HG03060 (cell line): ENCODE measurements around the gene CCDC88A.
"Not testable (repeated sequence)": the region's sequence is repeated elsewhere in the genome, so short reads cannot be mapped to it uniquely, and the experiment has no call there.

Source experiments
- ATAC-seq: cut with Tn5 transposase; IDR thresholded peaks from one replicate; pipeline ENCODE4 v1.9.1; 2021; ENCODE audit warnings: low read depth, moderate number of reproducible peaks; ENCODE audit not compliant: unreplicated experiment

The CCDC88A gene, protein sequence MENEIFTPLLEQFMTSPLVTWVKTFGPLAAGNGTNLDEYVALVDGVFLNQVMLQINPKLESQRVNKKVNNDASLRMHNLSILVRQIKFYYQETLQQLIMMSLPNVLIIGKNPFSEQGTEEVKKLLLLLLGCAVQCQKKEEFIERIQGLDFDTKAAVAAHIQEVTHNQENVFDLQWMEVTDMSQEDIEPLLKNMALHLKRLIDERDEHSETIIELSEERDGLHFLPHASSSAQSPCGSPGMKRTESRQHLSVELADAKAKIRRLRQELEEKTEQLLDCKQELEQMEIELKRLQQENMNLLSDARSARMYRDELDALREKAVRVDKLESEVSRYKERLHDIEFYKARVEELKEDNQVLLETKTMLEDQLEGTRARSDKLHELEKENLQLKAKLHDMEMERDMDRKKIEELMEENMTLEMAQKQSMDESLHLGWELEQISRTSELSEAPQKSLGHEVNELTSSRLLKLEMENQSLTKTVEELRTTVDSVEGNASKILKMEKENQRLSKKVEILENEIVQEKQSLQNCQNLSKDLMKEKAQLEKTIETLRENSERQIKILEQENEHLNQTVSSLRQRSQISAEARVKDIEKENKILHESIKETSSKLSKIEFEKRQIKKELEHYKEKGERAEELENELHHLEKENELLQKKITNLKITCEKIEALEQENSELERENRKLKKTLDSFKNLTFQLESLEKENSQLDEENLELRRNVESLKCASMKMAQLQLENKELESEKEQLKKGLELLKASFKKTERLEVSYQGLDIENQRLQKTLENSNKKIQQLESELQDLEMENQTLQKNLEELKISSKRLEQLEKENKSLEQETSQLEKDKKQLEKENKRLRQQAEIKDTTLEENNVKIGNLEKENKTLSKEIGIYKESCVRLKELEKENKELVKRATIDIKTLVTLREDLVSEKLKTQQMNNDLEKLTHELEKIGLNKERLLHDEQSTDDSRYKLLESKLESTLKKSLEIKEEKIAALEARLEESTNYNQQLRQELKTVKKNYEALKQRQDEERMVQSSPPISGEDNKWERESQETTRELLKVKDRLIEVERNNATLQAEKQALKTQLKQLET (N-terminal part only)

DNA sequence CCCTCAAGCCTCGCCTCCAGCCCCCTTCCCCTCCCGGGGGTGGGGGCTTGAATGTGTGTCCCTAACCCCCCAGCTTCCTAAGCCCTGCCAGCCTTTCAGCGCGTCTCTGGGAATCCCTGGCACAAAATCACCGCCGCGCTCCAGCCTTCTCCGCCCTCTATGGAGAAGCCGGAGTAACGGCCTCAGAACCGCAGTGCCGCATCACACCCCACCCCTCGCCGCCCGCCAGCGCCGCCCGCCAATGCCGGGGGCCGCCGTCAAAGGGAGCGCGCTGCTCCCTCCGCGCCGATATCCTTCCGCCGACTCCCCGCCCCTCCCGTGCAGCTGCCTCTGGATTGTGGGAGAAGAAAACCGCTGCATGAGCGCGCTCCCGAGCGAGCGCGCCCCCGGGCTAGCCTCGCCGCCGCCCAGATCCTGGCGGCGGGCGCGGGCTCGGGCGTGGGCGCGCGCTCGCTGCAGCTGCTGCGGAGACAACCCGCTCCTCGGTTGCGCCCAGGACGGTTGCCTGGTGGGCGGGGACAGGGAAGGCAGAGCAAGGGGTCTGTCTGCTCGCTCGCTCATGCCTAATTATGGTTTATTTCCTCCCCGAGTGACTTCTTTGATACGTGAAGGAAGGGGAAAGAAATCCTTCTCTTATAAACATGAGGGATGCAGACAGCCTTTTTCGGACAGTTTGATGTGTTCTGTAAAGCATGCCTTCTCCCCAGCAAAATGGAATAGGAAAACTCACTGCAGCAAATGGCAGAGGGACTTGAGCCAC is at the start of gene CCDC88A:
Gene CCDC88A, minus strand, starts transcription at position 178 of the 760 bp plus-strand sequence. CDS start 777 bp downstream, outside the sequence.
- ATAC-seq: peak; percentile 34

DNA sequence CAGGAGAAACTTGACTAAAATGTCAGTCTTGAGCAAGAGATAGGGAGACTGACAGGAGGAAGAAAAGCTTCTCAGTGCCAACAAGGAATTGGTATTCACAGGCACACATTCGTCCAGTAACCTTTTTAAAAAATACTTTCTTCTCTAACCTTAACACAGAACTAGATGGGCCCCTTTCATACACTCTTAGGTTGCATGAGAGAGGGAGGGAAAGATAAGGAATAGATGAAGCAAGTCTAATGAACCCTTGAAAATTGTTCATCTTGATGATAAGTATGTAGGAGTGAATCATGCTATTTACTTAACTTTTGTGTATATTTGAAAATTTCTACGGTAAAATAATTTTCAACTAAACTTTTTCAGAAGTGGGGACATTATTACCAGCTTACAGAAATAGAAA is 42.0 kb upstream of the CCDC88A start:
- ATAC-seq: no peak

DNA sequence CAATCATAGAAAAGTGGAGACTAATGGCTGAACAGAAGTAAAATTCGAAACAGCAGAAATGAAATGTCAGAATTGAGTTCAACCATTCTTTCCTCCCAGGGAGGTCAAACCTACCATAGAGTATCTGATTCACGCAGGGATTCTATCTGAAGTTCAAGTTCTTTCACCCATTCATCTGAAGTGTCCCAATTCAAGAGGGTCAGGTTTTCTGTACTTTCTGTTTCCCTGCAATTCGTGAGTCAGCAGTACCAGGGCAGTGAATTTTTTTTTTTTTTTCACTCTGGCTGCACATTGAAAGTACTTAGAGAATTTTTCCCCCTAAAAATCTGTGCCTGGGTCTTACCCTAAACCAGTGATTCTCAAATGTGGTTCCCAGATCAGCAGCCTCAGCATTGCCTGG is 40.9 kb upstream of the CCDC88A start:
- no peak for ATAC-seq

DNA sequence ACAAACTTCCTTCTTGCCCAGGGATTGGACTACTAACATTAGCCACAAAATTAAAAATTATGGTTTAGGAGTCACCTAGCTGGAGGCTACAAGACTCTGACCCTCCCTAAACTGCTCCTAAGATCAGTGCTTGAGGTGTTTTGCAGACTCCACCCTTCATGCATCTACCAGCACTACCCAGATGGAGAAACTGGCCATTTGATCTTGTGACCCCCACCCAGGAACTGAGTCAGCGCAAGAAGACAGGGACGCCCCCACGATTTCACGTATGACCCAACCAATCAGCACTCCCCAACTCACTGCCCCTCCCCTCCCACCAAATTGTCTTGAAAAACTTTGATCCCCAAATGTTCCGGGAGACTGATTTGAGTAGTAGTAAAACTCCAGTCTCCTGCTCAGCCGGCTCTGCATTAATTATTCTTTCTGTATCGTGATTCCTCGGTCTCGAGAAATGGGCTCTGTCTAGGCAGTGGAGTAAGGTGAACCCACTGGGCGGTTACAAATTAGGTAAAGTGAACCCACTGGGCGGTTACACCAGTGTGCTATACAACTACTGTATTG is 40.1 kb upstream of the CCDC88A start:
- ATAC-seq: no peak

DNA sequence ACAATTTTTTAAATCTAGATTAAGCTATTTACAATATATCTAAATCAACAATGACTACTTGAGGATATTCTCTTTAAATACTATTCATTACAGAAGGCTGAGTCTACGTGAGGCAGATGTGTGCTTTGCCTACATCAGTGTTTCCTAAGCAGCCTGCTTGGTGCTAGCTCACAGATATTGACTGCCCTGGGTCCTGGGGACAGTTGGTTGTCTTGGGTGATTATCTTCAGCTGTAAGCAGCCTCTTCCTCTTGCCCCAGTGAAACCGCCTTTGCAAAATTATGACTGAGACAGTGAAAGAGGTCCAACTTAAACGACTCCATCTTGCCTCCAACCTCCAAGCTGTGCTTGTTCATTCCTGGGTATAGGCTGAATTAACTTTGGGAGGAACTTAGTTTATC is 39.6 kb upstream of the CCDC88A start:
- ATAC-seq: no peak

DNA sequence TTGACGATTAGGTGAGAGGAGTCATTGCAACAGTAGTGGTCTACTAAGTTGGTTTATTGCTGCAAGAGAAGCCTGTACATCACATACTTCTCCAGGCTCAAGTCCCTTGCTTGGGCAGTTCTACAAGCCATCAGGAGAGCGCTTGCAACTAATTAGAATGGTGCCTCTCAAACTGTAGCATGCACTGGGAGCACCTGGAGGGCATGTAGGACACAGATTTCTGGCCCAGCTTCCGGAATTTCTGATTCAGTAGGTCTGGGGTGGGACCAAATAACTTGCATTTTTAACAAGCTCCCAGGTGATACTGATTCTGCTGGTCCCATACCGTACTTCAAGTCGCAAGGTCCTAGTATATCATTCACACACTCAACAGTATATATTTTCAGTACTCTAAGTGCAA is 34.5 kb upstream of the CCDC88A start:
- ATAC-seq: no peak

DNA sequence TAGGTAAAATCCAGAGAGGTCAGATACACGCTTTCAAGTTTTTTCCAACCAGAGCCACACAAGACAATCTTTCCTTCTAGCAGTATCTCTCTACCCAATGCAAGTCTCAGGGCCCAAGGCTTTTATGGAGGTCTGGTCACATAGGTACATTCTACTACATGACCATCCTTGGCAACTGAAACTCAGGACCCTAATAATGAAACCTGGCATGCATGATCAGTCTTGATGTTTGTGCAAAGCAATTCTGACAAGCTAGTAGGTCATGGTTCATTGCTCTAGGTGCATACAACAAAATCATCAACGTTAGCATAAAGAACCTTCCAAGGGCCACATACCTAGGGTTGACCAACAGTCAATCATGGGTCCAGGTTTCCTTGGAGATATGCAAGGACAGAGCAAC is 33.2 kb upstream of the CCDC88A start:
- no peak for ATAC-seq

DNA sequence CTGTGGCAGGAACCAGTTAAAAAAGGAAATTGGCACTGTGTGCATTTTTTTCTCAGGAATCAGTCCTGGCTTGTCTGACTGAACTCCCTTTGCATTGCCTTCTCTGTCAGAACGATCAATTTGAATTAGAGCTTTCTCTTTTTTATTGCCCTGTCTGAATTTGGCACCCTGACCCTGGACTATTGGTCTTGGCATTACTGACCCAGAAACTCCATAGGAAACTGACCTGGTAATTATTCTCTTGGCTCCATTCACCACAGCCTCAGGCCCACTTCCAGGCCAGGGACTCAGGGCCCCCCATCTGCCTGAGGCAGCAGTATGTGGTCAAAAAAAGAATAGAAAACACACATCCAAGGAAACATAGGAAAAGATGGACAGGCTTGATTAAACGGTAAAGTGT is 32.0 kb upstream of the CCDC88A start:
- ATAC-seq: no peak

DNA sequence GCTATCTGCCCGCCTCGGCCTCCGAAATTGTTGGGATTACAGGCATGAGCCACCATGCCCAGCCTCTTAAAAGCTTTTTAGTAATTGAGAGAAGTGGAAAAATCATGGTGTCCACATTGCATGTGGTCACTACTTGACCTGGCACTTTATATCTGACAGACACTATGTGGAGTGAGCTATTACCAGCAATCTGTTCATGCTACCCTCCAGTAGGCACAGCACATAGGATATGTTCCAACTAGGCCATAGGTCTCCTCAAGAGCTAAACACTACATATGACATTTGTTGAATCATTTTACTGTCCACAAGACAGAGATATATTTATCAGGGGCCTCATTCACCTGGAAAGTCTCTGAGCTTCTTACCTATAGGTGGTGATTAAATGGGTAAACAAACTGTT is 30.4 kb upstream of the CCDC88A start:
- not testable (repeated sequence) for ATAC-seq

DNA sequence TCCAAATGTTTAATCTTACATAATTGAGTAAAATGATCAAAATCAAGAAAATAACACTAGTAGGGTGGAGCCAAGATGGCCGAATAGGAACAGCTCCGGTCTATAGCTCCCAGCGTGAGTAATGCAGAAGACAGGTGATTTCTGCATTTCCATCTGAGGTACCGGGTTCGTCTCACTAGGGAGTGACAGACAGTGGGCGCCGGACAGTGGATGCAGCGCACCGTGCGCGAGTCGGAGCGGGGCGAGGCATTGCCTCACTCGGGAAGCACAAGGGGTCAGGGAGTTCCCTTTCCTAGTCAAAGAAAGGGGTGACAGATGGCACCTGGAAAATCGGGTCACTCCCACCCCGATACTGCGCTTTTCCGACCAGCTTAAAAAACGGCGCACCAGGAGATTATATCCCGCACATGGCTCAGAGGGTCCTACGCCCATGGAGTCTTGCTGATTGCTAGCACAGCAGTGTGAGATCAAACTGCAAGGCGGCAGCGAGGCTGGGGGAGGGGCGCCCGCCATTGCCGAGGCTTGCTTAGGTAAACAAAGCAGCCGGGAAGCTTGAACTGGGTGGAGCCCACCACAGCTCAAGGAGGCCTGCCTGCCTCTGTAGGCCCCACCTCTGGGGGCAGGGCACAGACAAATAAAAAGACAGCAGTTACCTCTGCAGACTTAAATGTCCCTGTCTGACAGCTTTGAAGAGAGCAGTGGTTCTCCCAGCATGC is 22.5 kb upstream of the CCDC88A start:
- ATAC-seq: not testable (repeated sequence)

DNA sequence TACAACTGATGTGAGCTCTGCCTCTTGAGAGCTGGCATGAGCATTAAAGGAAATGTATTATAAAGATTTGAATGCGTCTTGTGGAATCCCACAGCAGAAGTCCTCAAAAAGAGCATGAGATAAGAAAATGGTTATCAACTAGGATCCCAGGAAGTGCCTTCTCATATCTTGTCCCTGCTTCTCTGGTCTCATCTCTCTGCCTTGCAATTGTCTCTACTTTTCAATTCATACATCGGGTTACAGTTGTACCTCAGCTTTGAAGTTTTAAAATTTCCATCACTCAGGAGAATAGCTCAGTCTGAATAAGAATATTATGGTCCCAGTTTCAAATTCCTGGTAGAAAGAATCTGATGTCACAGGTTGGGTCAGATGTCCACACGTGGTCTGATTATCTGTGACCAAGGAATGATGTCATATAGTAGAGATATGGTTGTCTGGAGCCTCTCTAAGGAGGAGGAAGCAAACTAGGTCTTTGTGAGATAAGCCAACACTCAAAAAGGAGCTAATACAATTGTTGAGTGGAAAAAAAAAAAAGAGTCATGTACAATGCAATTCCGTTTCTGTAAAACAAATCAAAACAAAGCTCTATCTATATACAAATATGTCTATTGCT is 21.7 kb upstream of the CCDC88A start:
- no peak for ATAC-seq

DNA sequence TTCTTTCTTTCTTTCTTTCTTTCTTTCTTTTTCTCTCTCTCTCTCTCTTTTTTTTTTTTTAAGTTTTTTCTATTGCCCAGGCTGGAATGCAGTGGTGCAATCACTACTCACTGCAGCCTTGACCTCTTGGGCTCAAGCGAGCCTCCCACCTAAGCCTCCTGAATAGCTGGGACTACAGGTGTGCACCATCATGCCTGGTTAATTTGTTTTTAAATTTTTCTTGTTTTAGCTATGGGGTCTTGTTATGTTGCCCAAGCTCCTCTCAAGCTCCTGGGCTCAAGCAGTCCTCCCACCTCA is 19.4 kb upstream of the CCDC88A start:
- no peak for ATAC-seq

DNA sequence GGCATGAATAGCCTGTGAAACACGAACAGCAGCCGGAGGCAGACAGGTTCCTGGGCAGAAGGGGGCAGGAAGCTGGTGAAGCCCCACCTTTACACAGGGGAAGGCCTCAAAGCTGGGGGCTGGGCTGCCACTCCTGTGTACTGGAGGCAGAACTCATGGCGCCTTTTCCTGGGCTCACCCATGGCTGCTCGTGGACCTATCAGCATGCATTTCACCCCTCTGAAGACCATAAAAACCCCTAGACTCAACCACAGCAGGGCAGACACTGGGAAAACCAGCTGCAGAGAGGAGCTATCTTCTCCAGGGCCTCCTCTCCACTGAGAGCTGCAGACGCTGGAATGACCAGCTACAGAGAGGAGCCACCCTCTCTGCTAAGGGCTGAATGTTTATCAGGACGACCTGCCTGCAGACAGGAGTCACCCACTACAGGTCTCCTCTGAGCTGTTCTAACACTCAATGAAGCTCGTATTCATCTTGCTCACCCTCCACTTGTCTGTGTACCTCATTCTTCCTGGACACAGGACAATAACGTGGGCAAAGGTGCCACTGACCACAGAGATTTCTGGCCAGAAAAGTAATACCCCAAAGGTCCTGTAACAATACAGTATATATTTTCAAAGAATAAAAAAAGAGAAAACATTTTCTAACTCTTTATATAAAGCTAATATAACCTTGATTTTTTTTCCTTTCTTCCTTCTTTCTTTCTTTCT is 18.9 kb upstream of the CCDC88A start:
- no peak for ATAC-seq

DNA sequence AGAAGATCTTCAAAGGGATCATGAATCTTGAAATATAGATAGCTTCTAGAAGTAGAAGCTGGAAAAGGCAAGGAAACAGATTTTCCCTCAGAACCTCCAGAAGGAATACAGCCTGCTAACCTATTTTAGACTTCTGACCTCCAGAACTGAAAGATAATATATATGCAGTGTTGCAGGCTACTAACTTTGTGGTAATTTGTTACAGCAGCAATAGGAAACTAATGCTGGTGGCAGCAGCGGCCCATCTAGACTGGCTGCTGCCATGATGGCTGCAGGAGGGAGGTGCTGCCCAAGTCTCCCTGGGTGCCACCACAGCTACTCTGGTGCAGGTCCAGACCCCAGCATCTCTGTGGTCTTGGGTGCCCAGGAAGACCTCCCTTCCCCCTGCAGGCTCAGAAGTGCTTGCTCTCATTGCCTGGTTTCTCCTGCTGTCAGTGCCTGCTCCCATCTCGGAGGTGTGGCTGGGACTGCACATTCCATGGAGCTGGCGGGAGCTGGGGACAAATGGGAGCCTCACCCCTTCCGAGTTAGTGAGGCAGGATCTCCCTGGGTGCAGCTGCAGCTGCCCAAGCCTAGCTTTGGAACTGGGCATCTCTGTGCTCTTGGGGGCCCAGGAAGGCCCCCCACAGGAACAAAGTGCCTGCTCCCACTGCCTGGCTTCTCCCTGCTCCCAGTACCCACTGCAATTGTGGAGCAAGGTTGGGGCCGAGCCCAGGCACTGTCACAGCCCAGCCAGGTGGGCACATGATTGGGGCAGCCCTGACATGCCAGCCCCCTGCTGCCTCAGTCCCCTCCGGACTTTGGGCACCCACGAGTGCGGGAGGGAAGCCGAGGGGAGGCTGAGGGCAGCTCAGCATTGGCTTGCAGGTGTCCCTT is 18.1 kb upstream of the CCDC88A start:
- no peak for ATAC-seq

DNA sequence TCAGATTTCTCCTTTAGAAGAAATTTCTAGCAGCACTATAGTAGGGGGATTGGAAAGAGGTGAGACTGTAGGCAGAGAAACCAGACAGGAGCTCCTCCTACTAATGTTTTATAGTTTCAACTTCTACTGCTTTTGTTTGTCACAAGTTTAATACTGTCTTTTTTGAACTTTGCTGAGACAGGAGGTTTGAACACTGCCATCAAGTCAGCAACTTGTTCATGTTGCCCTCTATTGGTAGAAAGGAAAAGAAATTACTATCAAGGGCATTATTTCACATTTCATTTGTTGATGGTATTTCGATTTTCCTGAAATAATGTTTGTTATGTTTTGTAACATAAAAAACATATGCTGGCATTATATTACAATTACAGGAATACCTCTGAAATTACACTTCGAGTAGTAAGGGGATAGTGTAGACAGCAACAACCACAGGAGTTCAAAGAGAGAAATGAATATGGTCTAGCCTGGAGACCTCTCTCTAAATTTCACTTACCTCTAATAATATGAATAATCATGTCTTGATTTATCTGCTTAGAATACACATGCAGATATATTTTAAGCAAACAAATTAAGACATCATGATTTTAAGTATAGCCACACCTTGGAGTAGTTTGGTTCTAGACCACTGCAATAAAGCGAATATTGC is 12.4 kb upstream of the CCDC88A start:
- no peak for ATAC-seq

DNA sequence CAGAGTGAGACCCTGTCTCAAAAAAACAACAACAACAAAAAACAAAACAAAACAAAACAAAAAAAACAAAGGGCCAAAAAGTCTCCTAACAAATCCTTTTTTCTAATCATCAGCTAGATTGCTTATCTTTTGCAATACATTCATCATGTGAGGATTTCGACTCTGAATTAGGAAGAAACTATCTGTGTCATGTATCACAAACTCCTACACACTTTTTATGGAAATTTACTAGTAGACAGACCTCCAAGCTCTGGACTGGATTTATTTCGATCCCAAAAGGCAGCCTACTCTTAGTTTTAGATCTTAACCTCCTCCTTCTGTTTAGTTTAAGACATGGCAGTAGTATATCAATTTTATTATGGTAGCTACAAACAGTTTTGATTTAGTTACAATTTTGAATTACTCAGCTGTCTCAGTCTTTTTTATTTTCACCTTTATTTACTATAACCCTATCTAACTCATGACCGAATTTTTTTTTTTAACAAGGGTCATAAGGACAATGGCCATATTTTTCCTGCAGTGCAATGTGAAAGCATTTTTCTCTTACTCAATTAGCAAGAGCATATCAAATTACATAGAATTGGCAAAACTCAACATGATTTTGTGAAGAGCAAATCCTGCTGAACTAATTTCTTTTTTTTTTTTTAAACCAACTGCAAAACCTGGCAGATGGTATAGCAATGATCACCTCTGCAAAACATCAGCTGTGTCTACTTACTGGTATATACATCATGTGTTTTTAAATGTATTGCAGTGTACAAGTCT is 10.7 kb upstream of the CCDC88A start:
- no peak for ATAC-seq

DNA sequence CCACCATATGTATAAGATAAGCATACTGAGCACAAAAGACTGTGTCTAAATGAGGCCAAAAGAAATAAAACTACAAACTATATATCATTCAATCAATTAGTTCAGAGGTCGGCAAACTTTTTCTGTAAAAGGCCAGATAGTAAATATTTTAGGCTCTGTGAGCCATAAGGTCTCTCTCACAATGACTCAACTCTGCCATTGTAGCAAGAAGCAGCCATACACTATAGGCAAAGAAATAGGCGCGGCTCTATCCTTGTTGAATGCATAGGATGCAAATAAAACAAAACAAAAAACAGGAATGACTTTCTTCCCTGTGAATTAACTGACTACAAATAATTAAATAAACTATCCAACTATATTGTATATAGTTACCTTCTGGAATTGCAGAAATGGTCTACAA is 8.6 kb upstream of the CCDC88A start:
- ATAC-seq: no peak
